ENCODE data around the gene ETV1.

Gene ETV1

DNA sequence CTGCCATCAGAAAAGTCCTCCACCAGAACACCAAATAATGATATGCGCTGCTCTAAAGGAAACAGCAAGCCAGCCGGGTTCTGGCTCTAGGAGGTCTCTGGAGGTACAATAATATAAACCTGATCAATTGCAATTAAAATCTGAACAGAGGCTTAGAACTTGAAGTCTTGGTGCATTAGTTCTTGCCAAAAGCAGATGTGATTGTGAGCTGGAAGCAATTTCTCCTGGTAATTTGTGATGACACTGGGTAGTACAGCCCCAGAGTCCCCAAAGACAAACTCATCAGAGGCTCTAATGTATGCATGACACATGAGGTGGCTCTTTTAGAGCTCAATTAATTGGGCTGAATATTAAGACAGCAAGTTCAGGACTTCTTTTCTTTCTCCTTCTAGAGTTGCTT is 3.3 kb downstream of the ETV1 start:
- DNase-seq, result no peak

DNA sequence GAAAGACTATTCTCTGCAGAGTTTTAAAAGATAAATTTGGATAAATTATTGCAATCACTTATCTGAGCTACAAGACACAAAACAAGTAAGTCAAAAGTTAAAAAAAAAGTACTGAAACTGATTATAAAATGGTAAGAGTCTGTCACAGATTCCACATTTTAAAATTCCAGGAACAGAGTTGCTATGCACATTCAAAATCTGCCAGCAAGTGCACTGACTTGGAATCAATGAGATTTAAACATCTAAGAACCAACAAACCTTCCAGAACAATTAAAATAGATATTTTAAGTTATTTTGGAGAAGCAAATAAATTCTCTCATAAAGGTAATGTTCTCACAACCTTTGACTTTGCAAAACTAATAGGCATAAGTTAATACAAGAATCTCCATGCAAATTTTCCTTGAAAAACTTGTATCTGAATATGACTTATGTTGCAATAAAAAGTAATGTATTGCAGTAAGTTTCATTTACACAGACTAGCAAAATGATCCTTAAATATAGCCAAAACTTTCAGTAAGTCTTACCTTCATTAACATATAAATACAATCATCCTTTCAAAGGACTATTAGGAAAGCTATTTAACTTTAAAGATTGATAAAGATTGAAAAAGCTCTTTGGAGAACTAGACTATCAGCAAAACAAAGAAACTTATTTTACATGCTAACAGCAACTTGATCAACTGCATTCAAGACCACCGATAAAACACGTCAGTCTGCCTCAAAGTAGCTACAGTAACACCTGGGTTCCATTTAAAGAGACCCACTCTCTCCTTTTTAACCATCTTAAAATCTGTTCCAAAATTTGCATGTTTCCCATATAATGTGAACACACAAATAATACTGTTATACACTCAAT is 4.4 kb downstream of the ETV1 start:
- DNase-seq, result no peak

DNA sequence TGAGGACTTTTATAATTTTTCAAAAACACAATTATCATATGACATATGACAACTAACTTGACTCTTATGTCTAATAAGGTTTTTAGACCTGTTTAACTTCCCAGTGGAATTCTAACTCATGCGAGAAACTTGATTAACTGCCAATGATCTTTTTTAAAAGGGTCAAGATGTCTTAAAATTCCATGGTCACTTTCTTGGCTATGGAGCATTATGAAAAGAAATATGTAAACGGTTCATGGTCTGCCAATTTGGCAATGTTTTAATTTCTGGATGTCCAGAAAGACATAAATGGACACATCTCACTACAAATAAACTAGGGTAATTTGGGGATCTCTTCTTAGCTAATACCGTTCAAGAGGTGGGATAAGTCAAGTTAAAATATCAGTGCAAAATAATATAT is 5.4 kb downstream of the ETV1 start:
- DNase-seq, result no peak

DNA sequence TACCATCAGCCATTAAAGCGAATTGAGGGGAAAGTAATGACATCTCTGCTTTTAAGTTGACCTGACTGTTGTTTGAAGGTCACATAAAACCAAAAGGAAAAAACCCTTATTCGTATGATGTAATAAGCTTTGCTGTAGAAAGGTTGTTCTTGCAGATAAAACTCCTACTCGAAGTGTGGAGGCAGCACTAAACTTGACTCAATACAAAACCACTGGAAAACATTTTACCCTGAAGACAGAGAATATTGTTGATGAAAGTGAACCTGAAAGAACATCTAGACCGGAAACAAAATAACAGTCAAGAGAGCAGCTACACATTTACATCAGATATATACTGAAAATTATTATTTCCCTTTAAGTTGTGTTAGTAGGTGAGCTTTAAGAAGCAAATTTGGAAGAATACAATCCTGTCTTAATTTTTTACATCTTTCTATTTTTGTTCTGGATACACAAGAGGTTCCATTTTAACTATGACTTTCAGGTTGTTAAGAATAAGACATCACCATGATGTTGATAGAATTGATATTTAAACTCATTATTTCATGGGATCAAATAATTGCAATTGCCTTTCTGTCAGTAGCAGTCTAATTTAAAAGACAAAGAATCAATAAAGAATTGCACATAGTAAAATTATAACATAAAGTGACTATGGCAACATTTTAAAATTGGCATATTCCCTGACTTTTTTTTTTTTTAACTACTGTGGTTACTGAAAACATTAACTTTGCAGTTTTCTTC is 6.4 kb downstream of the ETV1 start:
- no peak for DNase-seq

DNA sequence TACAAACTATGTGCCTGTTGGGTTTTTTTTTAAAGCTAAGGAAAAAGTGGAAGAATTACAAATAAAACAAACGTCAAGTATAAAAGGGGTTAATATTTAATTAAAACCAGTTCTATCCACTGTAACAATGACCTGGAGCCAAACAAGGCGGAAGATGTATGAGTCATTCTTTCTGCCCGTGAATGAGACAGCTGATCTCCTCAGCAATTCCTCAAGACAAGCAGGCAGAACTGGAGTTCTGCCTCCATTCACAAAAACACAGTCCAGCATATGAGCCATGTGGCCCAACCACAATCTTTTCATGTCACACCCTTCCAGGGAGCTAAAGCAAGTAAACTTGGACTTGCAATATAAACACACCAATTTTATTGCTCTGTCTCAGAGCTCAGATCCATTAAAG is 8.4 kb downstream of the ETV1 start:
- DNase-seq, result no peak

DNA sequence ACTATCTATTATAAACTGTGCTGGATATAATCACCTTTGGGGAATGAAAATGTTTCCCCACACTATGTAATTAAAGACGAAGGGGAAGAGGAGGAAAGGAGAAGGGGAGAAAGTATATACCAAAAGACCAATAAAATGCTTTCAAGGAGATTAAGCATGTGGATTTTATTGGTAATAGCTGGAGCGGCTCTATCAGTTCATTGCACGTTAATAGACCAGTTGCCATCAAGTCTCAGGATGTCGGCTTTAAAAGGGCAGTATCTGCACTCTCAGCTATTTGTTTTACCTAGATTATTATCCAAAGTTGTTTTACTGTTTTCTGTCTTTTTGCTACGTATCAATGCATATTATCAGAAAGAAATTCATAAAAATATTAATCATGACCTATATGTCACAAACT is 9.0 kb downstream of the ETV1 start:
- no peak for DNase-seq

DNA sequence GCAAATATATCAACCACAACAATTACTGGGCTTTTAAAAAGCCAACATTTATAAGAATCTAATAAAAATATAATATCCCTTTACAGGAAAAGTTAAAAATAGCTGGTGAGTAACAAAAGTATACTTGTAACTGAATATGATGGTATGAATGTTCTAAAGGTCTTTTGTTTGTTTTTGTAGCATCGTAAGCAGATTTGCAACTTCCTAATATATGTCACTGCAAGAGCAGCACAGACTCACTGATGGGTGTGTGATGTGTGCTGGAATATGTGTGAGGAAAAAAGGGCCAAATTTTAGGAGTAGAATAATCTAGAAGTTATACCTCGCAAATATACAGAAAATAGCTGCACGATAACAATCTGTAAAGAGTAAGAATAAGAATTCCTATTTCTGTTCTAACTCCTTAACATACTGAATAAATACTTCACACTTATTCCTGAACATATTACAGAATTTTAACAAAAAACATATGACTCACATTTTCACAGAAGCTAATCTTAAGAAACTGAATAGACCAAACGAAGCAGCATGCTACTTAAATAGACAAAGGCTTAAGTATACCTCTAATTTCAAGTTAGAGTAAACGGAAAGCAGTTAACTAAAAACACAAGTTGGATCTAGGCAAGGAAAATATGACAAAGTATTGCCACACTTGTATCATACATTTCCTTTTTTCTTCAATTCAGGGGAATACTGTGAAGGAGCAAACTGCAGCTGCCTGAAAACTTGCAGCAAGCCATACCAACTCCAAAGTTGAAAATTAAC is 9.6 kb downstream of the ETV1 start:
- DNase-seq, result no peak

DNA sequence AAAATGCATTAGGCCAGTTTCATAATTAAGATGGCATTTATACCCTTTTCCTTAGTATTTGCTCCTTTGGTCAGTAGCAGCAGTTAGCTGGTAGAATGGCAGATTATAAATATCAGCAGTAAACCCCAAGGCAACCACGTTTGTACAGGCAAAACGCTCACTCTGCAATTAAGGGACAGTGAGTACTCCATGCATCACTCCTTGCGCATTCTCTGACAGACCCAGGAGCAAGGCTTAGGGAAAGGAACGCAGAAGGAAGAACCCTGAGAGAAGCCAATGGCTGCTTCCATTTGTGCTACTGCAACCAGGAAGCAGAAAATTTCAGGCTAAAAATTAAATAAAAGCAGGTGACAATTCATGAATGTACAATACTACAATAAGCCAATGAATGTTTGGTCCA is 12.9 kb downstream of the ETV1 start:
- no peak for DNase-seq

DNA sequence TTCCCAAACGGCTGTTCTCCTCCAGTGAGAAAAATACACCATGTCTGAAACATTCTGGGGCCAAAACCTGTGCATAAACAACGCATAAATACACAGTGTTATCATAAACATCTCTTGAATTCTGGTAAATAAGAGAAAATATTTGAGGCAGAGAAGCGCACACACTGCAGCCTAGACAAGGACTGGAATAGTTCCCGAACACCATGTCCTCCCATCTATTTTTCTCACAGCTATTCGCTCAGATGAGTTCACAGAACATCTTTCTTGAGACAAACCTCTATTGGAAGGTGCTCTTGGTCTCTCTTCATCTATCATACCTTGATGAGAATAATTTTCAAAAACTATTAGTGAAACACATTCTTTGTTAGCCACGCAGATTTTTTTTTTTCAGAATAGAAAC is 24.4 kb downstream of the ETV1 start:
- no peak for DNase-seq

DNA sequence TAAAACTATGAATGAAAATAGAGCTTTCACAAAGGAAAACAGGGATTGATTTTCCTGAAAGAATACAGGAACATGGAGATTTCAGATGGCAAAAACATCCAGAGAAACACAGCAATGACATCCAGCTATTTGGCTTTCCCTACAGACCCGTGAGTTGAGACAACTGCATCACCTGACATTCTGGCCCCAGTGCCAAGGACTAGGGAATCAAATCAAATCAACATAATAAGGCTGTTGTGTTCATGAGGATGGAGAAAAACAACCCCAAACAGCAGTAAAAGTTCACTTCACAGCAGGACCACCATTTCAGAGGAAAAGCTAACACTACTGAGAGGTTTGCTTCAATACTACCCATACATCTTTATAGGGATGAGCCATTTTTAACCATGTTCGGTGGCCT is 25.5 kb downstream of the ETV1 start:
- DNase-seq, result no peak

DNA sequence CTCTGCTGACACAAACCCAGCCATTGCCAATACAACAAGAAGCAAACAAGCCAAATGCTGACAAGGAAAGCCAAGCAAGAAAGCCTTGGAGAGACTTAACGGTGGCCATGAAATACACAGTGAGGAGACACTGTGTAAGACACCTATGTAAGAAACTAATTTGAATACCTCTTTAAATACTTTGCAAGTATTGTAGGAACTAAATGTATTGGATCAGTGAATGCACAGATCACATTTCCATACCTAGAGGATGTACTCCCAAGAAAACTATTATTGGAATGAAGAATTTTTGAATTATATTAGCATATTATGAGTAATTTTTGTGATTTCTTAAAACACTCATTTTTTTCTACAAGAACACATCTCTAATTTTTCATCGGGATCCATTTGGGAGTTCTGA is 34.0 kb downstream of the ETV1 start:
- DNase-seq, result no peak

DNA sequence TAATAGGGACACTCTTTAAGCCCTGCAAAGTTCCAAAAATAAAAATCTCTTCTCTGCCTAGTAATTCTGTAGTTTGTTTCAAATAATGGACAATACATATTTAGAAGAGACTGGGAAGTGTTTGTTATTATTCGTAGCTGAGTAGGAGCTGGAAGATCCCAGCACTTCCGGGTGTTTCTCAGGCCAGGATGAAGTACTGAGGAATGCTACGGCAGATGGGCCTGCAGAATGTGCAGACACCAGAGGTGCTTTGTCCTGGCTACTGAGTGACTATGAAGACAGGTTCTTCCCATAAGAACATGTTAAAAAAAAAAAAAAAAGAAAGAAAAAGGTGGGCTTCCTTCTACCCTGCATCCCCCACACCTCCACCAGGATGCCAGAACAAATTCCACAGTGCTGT is 36.1 kb downstream of the ETV1 start:
- no peak for DNase-seq

DNA sequence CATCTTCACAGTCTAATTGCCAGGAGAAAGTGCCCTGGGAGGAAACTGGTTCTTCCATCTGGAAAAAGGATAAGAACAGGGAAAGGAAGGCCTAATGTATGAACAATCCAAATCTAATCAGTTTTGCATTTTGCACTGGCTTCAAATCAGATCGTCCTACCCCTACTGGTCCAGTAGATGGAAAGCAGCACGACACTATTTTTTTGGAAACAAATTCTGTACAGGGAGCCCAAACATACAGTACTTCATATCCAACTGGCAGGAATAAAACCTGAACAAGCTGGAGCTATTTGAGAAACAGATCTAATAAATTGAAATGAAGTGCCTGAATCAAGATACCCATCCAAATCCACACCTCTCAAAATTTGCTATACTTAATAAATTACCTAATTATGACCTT is 36.5 kb downstream of the ETV1 start:
- DNase-seq, result no peak

DNA sequence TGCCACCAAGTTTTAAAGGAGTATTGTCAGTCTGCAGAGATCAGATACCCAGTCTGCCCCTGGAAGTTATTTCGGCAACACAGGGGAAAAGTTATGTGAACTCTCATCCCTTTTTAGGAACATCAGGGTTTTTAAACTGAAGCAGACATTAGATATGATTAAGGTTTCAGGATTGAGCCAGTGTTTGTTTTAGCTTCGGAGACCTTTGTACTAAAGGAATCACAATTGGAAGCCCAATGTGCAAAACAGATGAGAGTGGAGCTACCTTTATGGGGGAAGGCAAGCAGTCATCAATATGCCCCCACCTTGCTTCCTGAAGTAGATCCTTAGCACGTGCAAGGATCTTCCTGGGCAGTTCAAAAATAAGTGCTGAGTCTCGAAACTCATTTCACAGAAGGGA is 39.5 kb downstream of the ETV1 start:
- DNase-seq, result no peak

DNA sequence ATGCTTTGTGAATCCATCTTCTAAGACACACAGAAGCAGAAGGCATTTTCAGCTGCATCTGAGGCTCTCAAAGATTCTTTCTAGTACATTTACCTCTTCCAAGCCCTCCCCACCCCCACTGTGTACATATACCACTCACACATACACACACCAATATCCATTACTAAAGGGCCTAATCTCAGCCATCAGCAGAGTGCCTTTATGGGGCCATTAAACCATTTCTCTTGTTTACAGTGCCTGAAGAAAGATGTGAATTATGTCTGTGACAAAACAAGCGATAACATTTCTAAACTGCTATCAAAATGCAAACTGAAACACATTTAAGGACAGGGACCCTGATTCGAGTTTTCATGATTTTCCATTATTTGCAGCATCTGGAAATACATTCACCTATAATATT is 40.0 kb downstream of the ETV1 start:
- DNase-seq, result no peak

DNA sequence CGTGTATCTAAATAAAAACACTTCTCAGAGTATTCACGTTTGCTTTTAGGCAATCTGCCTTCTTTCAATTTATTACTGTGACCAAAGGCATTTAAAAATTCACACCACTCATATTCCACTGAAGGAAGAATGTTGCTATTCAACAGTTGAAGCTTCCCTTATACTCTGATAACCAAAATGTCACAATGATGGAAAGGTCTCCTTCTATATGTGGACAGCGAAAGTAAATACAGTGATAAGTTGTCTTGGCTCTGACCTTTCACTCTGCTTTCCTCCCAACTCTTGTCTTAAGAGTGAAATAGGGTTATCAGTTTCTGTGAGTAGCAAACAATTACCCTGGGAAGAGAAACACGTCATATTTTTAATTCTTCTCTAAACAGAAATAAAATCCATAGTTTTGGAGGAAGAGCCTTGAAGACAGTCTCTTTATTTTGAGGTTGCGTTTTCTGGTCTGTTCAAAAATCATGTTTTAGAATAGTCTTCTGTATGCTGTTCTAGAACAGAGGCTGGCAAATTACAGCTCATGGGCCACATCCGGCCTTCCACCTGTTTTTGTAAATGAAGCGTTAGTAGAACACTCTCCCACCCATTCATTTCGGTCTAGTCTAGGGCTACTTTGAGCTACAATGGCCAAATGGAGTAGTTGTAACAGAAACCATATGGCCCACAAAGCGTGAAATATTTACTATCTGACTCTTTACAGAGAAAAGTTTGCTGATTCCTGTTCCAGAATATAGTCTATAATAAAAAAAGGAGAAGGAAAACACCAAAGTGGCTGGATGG is 41.3 kb downstream of the ETV1 start:
- no peak for DNase-seq

DNA sequence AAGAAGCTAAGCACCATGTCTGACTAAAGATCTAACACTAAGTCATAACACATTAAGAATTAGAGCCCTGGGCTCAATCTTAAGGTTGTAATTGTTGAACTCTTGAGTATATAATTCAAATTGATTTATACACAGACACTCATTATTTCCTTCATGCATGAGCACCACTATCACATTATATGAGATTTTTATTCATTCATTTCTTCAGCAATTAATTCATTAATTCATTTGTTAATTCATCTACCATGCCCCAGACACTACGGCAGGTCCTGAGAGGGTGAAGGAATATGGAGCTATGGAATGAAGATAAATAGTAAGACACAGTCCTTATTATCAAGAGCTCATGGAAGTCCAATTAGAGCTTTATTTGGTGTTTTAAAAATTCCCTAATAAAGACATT is 41.9 kb downstream of the ETV1 start:
- no peak for DNase-seq

DNA sequence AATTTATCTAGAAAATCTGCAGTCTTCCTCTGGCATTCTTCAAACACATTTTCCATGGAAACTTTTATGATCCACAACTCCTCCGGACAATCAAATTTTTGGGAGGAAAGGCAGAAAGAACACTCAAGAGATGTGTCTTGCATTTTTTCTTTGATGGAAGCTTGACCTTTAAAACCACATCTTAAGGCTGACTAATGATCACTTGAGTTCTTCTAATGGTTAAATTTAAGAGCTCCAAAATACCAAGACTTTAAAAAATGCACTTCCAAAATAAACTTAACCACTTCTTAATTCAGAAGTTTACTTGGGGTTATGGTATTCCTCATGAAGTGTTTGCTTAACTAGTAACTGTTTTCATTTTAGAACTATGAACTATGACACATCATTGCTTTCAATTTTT is 43.3 kb downstream of the ETV1 start:
- no peak for DNase-seq

DNA sequence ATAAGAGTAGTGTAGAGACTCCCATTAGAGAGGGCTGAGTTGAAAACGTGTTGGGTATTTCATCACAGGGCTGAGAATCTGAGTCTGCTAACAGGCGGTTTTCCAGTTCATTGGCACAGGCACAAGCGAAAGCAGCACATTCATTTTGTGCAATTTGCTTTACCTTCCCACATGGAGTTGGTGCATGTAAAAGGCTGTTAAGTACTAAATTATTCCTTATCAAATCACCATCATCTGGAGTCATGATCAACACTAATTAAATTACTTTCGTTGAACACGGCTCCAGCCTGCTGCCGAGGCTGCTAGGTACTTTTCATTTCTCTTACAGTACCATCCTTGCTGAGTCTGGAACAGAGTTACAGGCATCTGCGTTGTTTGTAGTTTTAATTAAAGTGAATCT is 43.8 kb downstream of the ETV1 start:
- DNase-seq, result no peak

DNA sequence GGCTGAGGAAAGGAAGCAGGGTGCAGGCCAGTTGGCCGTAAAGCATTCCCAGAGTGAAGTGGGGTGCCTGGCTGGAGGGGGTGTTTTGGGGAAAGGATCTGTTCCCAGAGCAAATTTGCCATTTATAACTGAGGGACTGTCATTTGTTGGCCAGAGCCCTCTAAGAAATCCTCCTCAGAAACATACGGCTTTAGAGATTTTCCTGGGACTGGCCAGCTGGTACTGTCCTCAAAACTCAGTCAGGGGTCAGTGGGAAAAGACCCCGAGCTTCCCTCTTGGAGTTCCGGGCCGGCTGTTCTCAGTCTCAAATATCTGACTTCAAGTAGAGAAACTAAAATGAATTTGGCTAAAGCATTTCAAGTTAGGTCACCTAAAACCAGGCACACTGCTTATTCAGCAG is 55.9 kb downstream of the ETV1 start:
- DNase-seq, result no peak

DNA sequence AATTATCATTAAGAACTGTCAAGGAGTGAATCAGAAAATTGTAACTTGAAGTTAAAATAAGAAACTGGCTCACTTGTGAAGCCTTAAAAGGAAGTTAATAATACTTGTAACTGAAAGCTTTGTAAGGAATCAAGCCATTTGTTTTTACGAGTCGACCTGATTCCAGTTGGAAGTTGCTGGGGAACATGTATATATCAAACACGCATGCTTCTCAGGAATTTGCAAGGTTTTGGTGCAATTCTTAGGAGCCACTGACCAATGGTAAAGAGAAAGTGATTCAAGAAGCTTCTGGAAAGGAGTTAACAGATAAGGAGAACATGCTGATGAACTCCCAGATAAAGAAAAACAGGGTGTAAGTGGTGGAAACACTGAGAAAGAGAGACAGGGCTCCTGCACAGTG is 56.4 kb downstream of the ETV1 start:
- DNase-seq, result no peak

DNA sequence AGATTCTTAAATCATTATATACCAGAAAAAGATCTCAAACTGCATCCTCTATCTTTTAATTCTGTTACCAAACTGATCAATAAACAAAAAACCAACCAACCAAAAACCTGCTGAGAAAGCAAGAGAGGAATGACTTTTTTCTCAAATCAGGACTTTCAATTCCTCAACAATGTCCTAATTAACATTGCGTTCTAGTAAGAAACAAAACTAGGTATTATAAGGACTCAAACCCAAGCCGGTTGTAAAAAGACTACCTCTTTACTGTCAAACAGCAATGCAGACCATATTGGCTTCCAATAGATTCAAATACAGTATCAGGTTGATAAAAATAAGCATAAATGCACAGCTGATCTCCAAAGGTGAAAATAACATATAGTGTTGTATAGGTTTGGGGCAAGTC is 57.3 kb downstream of the ETV1 start:
- no peak for DNase-seq

DNA sequence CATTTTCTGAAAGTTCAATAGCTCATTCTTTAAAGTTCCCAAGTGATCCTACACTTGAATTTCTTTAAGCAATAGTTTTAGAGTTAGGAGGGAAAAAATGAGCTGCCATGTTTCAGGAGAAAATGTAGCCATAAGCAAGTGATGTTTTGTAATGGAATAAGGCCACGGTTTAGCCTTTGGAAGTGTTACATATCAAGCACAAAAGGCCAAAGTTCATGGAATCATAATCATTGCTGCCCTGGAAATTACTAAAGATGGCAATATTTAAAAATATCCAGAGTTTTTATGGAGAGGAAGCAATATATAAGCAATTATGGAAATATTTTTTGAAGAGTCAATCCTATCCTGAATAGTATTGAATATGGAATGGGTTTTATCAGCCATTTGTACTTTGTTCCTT is 68.4 kb downstream of the ETV1 start:
- DNase-seq, result no peak
